ENCODE data around the gene ACO2. TPM values are rescaled to one million over a fixed set of nuclear protein-coding genes. Genes with fewer than 3 reads are reported as not detected.
A peak's percentile ranks its signal among the peaks of the same experiment; 100 is the strongest.

ACO2 gene
- total and polyA plus RNA-seq, 4 donors: 39.5 to 60.7 (median 51.7) TPM

DNA sequence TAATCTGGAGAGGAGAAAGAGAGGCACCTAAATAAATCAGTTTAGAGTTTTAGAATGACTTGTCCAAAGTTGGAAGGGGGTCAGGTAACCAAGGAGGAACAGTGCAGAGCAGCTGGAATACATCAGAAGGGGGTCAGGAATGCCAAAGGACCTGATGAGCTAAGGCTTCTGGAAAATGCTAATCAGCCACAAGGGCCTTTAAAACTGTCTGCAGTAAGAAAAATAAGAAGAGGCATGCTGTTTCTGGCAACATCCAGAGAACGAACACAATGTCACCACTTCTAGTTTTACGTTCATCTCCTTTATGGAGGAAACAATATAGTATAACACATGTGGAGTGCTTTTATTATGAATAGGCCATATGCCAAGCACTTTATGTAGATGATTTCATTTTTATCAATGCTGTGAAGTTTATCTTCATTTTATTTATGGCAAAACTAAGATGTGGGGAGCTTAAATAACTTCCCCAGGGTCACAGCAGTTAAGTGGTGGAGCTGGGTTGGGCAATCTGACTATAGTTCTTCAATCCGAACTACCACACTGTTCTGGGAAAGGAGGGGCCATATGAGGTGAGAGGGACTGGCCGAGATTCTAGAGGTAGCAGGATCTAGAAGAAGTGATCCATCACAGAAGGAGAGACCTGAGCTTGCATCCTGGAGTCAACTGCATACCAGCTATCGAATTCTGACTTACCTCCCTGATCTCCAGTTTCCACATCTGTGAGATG, 22.6 kb downstream of the ACO2 start:
- Histone ChIP-seq H3K9me3 (ENCODE audit: control insufficient read depth, low read length) (no peaks in the 10 kb centered on the region), H3K4me1 (ENCODE audit: control insufficient read depth in 1 of 2, insufficient read depth in 2 of 2, low read length in 2 of 2) (no peaks in the 10 kb centered on the region), H3K27ac (ENCODE audit: low read depth in 1 of 2, low read length in 2 of 2) (no peak overlapping the region), H3K4me3 (ENCODE audit: low read length in 2 of 2) (no peak overlapping the region), H3K27me3 (ENCODE audit: control insufficient read depth in 1 of 2, insufficient read depth in 2 of 2, low read length in 1 of 2) (no peaks in the 10 kb centered on the region), H3K36me3 (ENCODE audit: control insufficient read depth in 1 of 2, insufficient read depth in 2 of 2, low read length in 1 of 2) (no peaks in the 10 kb centered on the region)
- ATAC-seq (ENCODE audit: low FRiP score): no peak
- DNase-seq: no peak
- 33 to 41% methylated on average over 5 of the region's 5 CpGs for WGBS, 2 donors
- intact Hi-C loops (cut with DNase I): no loop called here

DNA sequence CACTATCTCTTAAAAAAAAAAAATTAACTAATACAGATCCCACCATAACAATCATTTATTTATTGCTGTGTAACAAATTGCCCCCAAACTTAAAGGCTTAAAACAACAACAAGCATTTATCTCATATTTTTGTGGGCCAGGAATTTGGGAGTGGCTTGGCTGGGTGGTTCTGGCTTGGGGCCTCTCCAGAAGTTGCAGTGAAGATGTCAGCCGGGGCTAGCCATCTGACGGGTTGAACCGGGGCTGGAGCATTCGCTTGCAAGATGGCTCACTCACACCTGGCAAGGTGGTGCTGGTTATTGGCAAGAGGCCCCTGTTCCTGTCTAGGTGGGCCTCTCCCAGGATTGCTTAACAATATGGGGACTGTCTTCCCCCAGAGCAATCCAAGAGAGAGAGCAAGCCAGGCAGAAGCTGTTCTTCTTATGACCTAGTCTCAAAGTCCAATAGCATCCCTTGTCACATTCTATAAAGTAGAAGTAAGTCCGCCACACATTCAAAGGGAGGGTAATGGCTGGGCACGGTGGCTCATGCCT, 29.5 kb downstream of the ACO2 start:
- intact Hi-C loops (cut with DNase I): no loop called here
- DNase-seq (no peak), ATAC-seq (ENCODE audit: low FRiP score) (no peak)
- WGBS, 2 donors: 50 to 51% methylated on average over 6 of the region's 6 CpGs
- Histone ChIP-seq H3K27me3 (ENCODE audit: control insufficient read depth in 1 of 2, insufficient read depth in 2 of 2, low read length in 1 of 2) (no peaks in the 10 kb centered on the region), H3K4me1 (ENCODE audit: control insufficient read depth in 1 of 2, insufficient read depth in 2 of 2, low read length in 2 of 2) (no peaks in the 10 kb centered on the region), H3K4me3 (ENCODE audit: low read length in 2 of 2) (no peak overlapping the region), H3K27ac (ENCODE audit: low read depth in 1 of 2, low read length in 2 of 2) (no peak overlapping the region), H3K36me3 (ENCODE audit: control insufficient read depth in 1 of 2, insufficient read depth in 2 of 2, low read length in 1 of 2) (peaks cover 0 to 5% of the 10 kb centered on the region in 2 donors), H3K9me3 (ENCODE audit: control insufficient read depth, low read length) (no peaks in the 10 kb centered on the region)

DNA sequence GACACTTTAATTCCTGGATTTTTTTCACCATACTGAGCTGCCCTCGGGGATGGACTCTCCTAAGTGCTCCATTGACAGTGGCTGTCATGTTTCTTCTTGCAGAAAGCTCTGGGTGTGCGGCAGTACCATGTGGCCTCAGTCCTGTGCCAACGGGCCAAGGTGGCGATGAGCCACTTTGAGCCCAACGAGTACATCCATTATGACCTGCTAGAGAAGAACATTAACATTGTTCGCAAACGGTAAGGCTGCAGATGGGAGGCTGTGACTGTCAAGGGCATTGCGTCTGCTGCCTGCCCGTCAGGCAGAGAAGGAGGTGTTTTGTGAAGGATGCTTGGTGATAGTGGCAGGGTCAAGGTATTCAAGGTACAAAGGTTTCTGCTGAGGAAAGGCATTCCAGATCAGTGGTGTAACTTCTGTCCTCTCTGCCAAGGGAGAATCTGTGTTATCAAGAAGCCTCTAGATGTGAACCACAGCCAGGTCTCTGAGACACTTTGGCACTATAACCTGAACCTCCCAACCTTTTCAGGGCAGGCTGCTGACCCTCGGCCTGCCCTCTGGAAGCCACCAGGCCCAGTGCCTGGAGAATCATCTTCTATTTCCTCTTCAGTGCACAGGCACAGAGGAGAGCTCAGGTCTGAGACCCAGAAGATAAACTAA, 30.8 kb downstream of the ACO2 start:
- no peak for DNase-seq
- H3K27ac ChIP-seq (ENCODE audit: low read depth in 1 of 2, low read length in 2 of 2): no peak overlapping the region
- H3K36me3 ChIP-seq (ENCODE audit: control insufficient read depth in 1 of 2, insufficient read depth in 2 of 2, low read length in 1 of 2): peaks cover 0 to 5% of the 10 kb centered on the region in 2 donors
- no peak for ATAC-seq (ENCODE audit: low FRiP score)
- no peaks in the 10 kb centered on the region for H3K9me3 ChIP-seq (ENCODE audit: control insufficient read depth, low read length)
- no peaks in the 10 kb centered on the region for H3K27me3 ChIP-seq (ENCODE audit: control insufficient read depth in 1 of 2, insufficient read depth in 2 of 2, low read length in 1 of 2)
- intact Hi-C loops (cut with DNase I): no loop called here
- no peaks in the 10 kb centered on the region for H3K4me1 ChIP-seq (ENCODE audit: control insufficient read depth in 1 of 2, insufficient read depth in 2 of 2, low read length in 2 of 2)
- WGBS, 2 donors: 86% methylated on average over 10 of the region's 10 CpGs
- no peak overlapping the region for H3K4me3 ChIP-seq (ENCODE audit: low read length in 2 of 2)

DNA sequence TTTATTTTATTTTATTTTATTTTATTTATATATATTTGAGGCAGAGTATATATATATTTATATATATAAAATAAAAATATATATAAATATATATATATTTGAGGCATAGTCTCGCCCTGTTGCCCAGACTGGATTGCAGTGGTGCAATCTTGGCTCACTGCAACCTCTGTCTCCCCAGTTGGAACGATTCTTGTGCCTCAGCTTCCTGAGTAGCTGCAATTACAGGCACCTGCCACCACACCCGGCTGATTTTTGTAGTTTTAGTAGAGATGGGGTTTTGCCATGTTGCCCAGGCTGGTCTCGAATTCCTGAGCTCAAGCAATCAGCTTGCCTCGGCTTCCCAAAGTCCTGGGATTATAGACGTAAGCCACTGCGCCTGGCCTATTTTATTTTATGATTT, 31.4 kb downstream of the ACO2 start:
- H3K36me3 ChIP-seq (ENCODE audit: control insufficient read depth in 1 of 2, insufficient read depth in 2 of 2, low read length in 1 of 2): peaks cover 0 to 5% of the 10 kb centered on the region in 2 donors
- H3K4me1 ChIP-seq (ENCODE audit: control insufficient read depth in 1 of 2, insufficient read depth in 2 of 2, low read length in 2 of 2): no peaks in the 10 kb centered on the region
- H3K4me3 ChIP-seq (ENCODE audit: low read length in 2 of 2): no peak overlapping the region
- no peaks in the 10 kb centered on the region for H3K27me3 ChIP-seq (ENCODE audit: control insufficient read depth in 1 of 2, insufficient read depth in 2 of 2, low read length in 1 of 2)
- no peak for DNase-seq
- WGBS, 2 donors: 84 to 88% methylated on average over 7 of the region's 7 CpGs
- H3K9me3 ChIP-seq (ENCODE audit: control insufficient read depth, low read length): no peaks in the 10 kb centered on the region
- no peak for ATAC-seq (ENCODE audit: low FRiP score)
- H3K27ac ChIP-seq (ENCODE audit: low read depth in 1 of 2, low read length in 2 of 2): no peak overlapping the region
- intact Hi-C loops (cut with DNase I): no loop called here

DNA sequence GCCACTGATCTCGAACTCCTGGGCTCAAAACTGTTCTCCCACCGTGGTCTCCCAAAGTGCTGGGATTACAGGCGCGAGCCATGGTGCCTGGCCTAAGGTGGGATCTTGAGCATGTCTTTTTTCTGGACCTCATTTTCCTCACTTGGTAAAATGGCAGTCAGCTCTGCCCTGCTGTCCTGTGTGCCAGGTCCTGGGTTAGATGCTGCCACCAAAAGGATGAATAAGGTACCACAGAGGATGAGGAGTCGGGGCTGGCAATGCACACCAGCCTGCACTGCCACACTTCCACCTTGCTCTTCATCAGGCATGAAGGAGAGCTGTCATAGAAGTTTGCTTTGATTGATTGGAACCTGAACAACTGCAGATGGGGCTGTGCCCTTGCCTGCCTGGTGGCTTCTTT, 32.3 kb downstream of the ACO2 start:
- peaks cover 0 to 5% of the 10 kb centered on the region in 2 donors for H3K36me3 ChIP-seq (ENCODE audit: control insufficient read depth in 1 of 2, insufficient read depth in 2 of 2, low read length in 1 of 2)
- H3K9me3 ChIP-seq (ENCODE audit: control insufficient read depth, low read length): no peaks in the 10 kb centered on the region
- no peaks in the 10 kb centered on the region for H3K4me1 ChIP-seq (ENCODE audit: control insufficient read depth in 1 of 2, insufficient read depth in 2 of 2, low read length in 2 of 2)
- H3K27me3 ChIP-seq (ENCODE audit: control insufficient read depth in 1 of 2, insufficient read depth in 2 of 2, low read length in 1 of 2): no peaks in the 10 kb centered on the region
- 90 to 91% methylated on average over 5 of the region's 5 CpGs for WGBS, 2 donors
- no peak overlapping the region for H3K27ac ChIP-seq (ENCODE audit: low read depth in 1 of 2, low read length in 2 of 2)
- intact Hi-C loops (cut with DNase I): no loop called here
- DNase-seq (no peak), ATAC-seq (ENCODE audit: low FRiP score) (no peak)
- H3K4me3 ChIP-seq (ENCODE audit: low read length in 2 of 2): no peak overlapping the region

DNA sequence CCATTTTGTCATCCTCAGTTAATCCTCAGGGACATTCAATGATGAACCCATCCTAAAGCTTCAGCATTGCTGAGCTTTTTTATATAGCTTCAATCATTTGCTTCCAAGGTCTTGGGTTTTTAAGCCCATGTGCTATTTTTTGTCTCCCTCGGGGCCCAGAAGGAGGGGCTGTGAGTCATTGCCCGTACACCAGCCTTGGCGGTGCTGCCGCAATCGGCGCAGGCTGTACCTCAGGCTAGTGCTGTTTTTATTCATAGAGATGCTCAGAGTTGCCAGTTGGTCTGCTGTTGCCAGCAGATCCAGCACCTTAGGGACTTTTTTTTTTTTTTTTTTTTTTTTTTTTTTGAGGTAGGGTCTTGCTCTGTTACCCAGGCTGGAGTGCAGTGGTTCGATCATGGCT, 35.5 kb downstream of the ACO2 start:
- intact Hi-C loops (cut with DNase I): loop anchor here in 1 of 2 donors (2.0 kb wide), 1 partner anchor 22 kb away; no protein-coding TSS in a partner anchor
- no peaks in the 10 kb centered on the region for H3K9me3 ChIP-seq (ENCODE audit: control insufficient read depth, low read length)
- H3K4me3 ChIP-seq (ENCODE audit: low read length in 2 of 2): no peak overlapping the region
- no peaks in the 10 kb centered on the region for H3K4me1 ChIP-seq (ENCODE audit: control insufficient read depth in 1 of 2, insufficient read depth in 2 of 2, low read length in 2 of 2)
- no peaks in the 10 kb centered on the region for H3K27me3 ChIP-seq (ENCODE audit: control insufficient read depth in 1 of 2, insufficient read depth in 2 of 2, low read length in 1 of 2)
- ATAC-seq (ENCODE audit: low FRiP score) (peak; percentile 84), DNase-seq (peak; percentile 81 to 92)
- H3K36me3 ChIP-seq (ENCODE audit: control insufficient read depth in 1 of 2, insufficient read depth in 2 of 2, low read length in 1 of 2): peaks cover 0 to 5% of the 10 kb centered on the region in 2 donors
- H3K27ac ChIP-seq (ENCODE audit: low read depth in 1 of 2, low read length in 2 of 2): no peak overlapping the region
- 9 to 10% methylated on average over 7 of the region's 7 CpGs for WGBS, 2 donors

DNA sequence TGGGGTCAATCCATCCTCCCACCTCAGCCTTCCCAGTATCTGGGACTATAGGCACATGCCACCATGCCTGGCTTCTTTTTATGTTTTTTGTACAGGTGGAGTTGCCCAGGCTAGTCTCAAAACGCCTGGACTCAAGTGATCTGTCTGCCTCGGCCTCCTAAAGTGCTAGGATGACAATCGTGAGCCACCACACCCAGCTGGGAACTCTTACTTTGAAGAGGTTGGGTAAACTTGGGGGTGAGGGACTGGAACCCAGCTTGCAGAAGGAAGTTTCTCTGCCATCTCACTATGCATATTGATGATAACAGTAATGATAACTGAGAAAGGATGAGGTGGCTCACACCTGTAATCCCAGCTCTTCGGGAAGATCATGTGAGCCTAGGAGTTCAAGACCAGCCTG, 35.9 kb downstream of the ACO2 start:
- Histone ChIP-seq H3K36me3 (ENCODE audit: control insufficient read depth in 1 of 2, insufficient read depth in 2 of 2, low read length in 1 of 2) (peaks cover 0 to 2% of the 10 kb centered on the region in 2 donors), H3K27me3 (ENCODE audit: control insufficient read depth in 1 of 2, insufficient read depth in 2 of 2, low read length in 1 of 2) (no peaks in the 10 kb centered on the region), H3K9me3 (ENCODE audit: control insufficient read depth, low read length) (no peaks in the 10 kb centered on the region), H3K27ac (ENCODE audit: low read depth in 1 of 2, low read length in 2 of 2) (no peak overlapping the region), H3K4me3 (ENCODE audit: low read length in 2 of 2) (no peak overlapping the region), H3K4me1 (ENCODE audit: control insufficient read depth in 1 of 2, insufficient read depth in 2 of 2, low read length in 2 of 2) (no peaks in the 10 kb centered on the region)
- intact Hi-C loops (cut with DNase I): loop anchor here in 1 of 2 donors (2.0 kb wide), 1 partner anchor 22 kb away; no protein-coding TSS in a partner anchor
- DNase-seq (no peak), ATAC-seq (ENCODE audit: low FRiP score) (no peak)
- WGBS, 2 donors: 62 to 69% methylated on average over 4 of the region's 4 CpGs

DNA sequence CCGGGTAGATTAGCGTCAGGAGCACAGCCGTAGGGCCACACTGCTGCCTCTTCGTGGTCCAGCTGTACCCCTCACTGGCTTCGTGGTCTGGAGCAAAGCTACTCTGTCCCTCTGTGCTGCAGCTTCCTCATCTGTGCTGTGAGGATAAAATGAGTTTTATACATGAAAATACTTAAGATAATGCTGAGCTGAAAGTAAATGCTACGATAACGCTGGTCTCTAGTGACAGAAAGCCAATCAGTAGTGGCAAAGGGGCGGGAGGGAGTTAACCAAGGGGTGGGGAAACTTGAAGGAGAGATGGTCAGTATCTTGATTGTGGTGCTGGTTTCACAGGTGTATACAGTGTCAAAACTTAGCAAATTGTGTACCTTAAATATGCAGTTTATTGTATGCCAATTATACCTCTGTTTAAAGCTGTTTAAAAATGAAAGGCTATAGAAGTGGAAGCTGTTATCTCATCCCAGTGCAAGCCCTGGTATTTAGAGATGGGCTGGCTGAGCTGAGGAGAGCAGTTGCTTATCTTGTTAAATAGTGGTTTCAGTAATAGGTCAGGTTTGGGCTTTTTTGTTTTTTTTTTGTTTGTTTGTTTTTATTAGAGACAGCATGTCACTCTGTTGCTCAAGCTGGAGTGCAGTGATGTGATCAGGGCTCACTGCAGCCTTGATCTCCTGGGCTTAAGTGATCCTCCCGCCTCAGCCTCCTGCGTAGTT, 36.7 kb downstream of the ACO2 start:
- Histone ChIP-seq H3K4me1 (ENCODE audit: control insufficient read depth in 1 of 2, insufficient read depth in 2 of 2, low read length in 2 of 2) (no peaks in the 10 kb centered on the region), H3K27me3 (ENCODE audit: control insufficient read depth in 1 of 2, insufficient read depth in 2 of 2, low read length in 1 of 2) (no peaks in the 10 kb centered on the region), H3K36me3 (ENCODE audit: control insufficient read depth in 1 of 2, insufficient read depth in 2 of 2, low read length in 1 of 2) (no peaks in the 10 kb centered on the region), H3K27ac (ENCODE audit: low read depth in 1 of 2, low read length in 2 of 2) (no peak overlapping the region), H3K4me3 (ENCODE audit: low read length in 2 of 2) (no peak overlapping the region), H3K9me3 (ENCODE audit: control insufficient read depth, low read length) (no peaks in the 10 kb centered on the region)
- no peak for ATAC-seq (ENCODE audit: low FRiP score)
- intact Hi-C loops (cut with DNase I): loop anchor here in 1 of 2 donors (2.0 kb wide), 1 partner anchor 23 kb away; no protein-coding TSS in a partner anchor
- 86 to 90% methylated on average over 10 of the region's 10 CpGs for WGBS, 2 donors
- DNase-seq: no peak
